Measurements from ENCODE around the gene NLRP9.

NLRP9 gene

DNA sequence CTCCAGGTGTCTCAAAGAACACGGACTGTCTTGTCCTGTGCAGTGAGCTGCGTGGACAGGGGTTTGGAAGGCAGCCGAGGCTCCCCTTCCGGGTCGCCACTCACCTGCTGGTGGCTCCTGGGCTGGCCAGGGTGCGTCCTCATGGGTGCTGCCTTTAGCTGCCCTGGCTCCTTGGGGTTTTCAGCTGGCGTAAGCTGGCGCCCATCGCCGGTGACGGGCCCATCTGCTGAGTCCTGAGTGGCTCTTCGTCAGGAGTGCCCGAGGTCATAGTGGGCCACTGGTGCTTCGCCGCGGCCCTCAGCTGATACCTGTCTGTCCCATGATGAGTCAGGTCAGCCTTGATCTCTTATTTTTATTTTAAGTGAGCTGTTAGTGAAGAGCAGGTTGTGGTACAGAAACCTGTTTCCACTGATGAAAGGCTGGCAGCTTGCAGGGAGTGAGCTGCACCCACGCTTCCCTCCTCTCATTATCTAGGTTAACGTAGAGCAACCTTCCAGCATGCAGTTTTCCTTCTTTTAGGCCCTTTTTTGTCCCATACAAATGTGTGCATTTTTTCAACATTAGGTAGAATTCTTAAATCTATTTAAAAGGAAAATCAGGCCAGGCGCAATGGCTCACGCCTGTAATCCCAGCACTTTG is 44.7 kb downstream of the NLRP9 start:
- Histone ChIP-seq H3K4me3 (replicated peaks; ENCODE audit: insufficient read depth, low read length) (no peak overlapping the region), H3K27me3 (ENCODE audit: insufficient read depth, poor library complexity, severe bottlenecking) (no peaks in the 10 kb centered on the region), H3K27ac (replicated peaks) (no peak overlapping the region)
- no peak for DNase-seq (ENCODE audit: low read depth in 1 of 2, low spot score in 1 of 2)
- TF ChIP-seq GABPA (IDR thresholded peaks at IDR 0.05; ENCODE audit: low read depth) (no peak), POLR2AphosphoS5 (IDR thresholded peaks at IDR 0.05; ENCODE audit: low read depth) (no peak), SPI1 (IDR thresholded peaks at IDR 0.05; ENCODE audit: borderline replicate concordance, low read depth) (no peak)
- TF ChIP-seq, protein P1, sequence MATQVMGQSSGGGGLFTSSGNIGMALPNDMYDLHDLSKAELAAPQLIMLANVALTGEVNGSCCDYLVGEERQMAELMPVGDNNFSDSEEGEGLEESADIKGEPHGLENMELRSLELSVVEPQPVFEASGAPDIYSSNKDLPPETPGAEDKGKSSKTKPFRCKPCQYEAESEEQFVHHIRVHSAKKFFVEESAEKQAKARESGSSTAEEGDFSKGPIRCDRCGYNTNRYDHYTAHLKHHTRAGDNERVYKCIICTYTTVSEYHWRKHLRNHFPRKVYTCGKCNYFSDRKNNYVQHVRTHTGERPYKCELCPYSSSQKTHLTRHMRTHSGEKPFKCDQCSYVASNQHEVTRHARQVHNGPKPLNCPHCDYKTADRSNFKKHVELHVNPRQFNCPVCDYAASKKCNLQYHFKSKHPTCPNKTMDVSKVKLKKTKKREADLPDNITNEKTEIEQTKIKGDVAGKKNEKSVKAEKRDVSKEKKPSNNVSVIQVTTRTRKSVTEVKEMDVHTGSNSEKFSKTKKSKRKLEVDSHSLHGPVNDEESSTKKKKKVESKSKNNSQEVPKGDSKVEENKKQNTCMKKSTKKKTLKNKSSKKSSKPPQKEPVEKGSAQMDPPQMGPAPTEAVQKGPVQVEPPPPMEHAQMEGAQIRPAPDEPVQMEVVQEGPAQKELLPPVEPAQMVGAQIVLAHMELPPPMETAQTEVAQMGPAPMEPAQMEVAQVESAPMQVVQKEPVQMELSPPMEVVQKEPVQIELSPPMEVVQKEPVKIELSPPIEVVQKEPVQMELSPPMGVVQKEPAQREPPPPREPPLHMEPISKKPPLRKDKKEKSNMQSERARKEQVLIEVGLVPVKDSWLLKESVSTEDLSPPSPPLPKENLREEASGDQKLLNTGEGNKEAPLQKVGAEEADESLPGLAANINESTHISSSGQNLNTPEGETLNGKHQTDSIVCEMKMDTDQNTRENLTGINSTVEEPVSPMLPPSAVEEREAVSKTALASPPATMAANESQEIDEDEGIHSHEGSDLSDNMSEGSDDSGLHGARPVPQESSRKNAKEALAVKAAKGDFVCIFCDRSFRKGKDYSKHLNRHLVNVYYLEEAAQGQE (IDR thresholded peaks at IDR 0.05; ENCODE audit: insufficient replicate concordance, low read depth), result no peak
- TF ChIP-seq, protein P2, sequence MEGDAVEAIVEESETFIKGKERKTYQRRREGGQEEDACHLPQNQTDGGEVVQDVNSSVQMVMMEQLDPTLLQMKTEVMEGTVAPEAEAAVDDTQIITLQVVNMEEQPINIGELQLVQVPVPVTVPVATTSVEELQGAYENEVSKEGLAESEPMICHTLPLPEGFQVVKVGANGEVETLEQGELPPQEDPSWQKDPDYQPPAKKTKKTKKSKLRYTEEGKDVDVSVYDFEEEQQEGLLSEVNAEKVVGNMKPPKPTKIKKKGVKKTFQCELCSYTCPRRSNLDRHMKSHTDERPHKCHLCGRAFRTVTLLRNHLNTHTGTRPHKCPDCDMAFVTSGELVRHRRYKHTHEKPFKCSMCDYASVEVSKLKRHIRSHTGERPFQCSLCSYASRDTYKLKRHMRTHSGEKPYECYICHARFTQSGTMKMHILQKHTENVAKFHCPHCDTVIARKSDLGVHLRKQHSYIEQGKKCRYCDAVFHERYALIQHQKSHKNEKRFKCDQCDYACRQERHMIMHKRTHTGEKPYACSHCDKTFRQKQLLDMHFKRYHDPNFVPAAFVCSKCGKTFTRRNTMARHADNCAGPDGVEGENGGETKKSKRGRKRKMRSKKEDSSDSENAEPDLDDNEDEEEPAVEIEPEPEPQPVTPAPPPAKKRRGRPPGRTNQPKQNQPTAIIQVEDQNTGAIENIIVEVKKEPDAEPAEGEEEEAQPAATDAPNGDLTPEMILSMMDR (IDR thresholded peaks at IDR 0.05; ENCODE audit: insufficient read depth, low read length), result no peak

DNA sequence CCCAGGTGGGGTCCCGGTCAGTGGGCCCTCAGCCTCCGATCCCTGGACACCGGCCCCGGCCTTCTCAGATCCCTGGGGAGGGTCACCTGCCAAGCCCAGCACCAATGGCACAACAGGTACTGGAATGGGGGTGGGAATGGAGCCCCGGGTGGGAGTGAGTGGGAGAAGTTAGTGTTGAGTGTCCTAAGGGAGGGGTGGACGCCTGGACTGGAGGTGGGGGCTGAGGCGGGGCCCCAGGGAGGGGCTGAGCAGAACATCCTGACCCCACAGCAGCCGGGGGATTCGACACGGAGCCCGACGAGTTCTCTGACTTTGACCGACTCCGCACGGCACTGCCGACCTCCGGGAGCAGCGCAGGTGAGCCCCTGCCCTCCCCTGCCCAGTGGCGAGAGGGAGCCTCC is 45.5 kb downstream of the NLRP9 start:
- DNase-seq (ENCODE audit: low read depth in 1 of 2, low spot score in 1 of 2), result no peak
- Histone ChIP-seq H3K4me3 (replicated peaks; ENCODE audit: insufficient read depth, low read length) (no peak overlapping the region), H3K27me3 (ENCODE audit: insufficient read depth, poor library complexity, severe bottlenecking) (no peaks in the 10 kb centered on the region), H3K27ac (replicated peaks) (no peak overlapping the region)
- TF ChIP-seq, protein P2 (IDR thresholded peaks at IDR 0.05; ENCODE audit: insufficient read depth, low read length), result no peak

DNA sequence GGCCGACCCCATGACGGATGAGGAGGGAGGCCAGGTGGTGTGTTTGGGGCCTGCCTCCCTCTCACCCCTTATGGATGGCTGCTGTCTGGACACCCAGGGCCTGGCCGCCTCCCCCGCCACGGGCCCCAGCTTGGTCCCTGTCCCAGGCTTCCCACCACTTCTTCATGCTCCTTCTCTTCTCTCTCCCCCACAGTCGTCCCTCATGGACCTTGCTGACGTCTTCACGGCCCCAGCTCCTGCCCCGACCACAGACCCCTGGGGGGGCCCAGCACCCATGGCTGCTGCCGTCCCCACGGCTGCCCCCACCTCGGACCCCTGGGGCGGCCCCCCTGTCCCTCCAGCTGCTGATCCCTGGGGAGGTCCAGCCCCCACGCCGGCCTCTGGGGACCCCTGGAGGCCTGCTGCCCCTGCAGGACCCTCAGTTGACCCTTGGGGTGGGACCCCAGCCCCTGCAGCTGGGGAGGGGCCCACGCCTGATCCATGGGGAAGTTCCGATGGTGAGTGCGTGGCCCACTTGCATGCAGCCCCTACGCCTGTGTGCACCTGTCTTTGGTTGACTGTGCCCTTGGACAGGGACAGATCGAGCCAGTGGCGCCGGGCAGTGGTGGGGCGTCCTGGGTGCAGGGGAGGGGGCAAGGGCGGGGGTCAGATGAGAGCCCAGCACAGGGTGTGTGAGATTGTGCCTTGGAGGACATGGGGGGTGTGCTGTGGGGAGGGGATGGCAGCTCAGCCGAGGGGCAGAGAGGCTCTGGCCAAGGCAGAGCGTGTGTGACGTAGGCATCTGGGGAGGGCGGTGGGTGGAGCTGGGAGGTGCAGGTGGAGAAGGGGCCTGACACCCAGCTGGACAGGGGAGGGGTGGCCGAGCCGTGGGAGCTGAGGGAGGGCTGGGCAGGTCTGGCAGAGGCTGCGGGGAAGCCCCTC is 46.4 kb downstream of the NLRP9 start:
- H3K27ac ChIP-seq (replicated peaks), result no peak overlapping the region

More for the DNA sequence above, 46.4 kb downstream of the NLRP9 start:
- H3K27me3 ChIP-seq (ENCODE audit: insufficient read depth, poor library complexity, severe bottlenecking), result no peaks in the 10 kb centered on the region
- no peak for DNase-seq (ENCODE audit: low read depth in 1 of 2, low spot score in 1 of 2)
- TF ChIP-seq, protein P2 (IDR thresholded peaks at IDR 0.05; ENCODE audit: insufficient read depth, low read length), result no peak
- no peak for TF ChIP-seq POLR2AphosphoS5 (IDR thresholded peaks at IDR 0.05; ENCODE audit: low read depth)
- TF ChIP-seq, protein P1 (IDR thresholded peaks at IDR 0.05; ENCODE audit: insufficient replicate concordance, low read depth), result no peak
- TF ChIP-seq GABPA (IDR thresholded peaks at IDR 0.05; ENCODE audit: low read depth), result no peak
- TF ChIP-seq SPI1 (IDR thresholded peaks at IDR 0.05; ENCODE audit: borderline replicate concordance, low read depth), result no peak
- H3K4me3 ChIP-seq (replicated peaks; ENCODE audit: insufficient read depth, low read length), result no peak overlapping the region

Data from HL-60 (cell line).